CD14-positive monocyte (primary cell): Measurements from ENCODE around the gene PRKAB2. TPM values are rescaled to one million over a fixed set of nuclear protein-coding genes. Genes with fewer than 3 reads are reported as not detected.

ENCODE experiments used
- DNase-seq, 3 donors: peaks; one replicate each; pipeline ENCODE4 v3.0.0-alpha.2; 2011 to 2022
- H2AFZ ChIP-seq: 2 replicates; pipeline ENCODE4 v1.6.0; 2012; ENCODE audit warnings: mild to moderate bottlenecking, low read depth, low read length, inconsistent platforms; ENCODE audit not compliant: insufficient read depth, poor library complexity, severe bottlenecking
- H3K27ac ChIP-seq, 2 donors: 1 replicate in 1 of 2; 2 replicates in 1 of 2; pipeline ENCODE4 v1.5.1; 2012 to 2013; ENCODE audit warnings: low read length in 2 of 2, control low read depth in 1 of 2, inconsistent platforms in 1 of 2, low read depth in 1 of 2, mild to moderate bottlenecking in 1 of 2
- H3K27me3 ChIP-seq, 2 donors: one replicate each; pipeline versions ENCODE4 v1.6.0 to v1.6.1; 2011 to 2013; ENCODE audit warnings: low read length in 2 of 2; ENCODE audit not compliant: control insufficient read depth in 2 of 2, insufficient read depth in 2 of 2
- H3K36me3 ChIP-seq, 2 donors: replicated peaks in 1 of 2; 1 replicate in 1 of 2; 2 replicates in 1 of 2; pipeline versions ENCODE4 v1.5.1 to v1.6.1; 2012 to 2013; ENCODE audit warnings: low read length in 2 of 2, control low read depth in 1 of 2, inconsistent platforms in 1 of 2, mild to moderate bottlenecking in 1 of 2; ENCODE audit not compliant: insufficient read depth in 2 of 2, control insufficient read depth in 1 of 2
- H3K4me1 ChIP-seq, 2 donors: 1 replicate in 1 of 2; 2 replicates in 1 of 2; pipeline versions ENCODE4 v1.5.1 to v1.6.1; 2012 to 2013; ENCODE audit warnings: low read length in 2 of 2, control low read depth in 1 of 2, inconsistent platforms in 1 of 2, mild to moderate bottlenecking in 1 of 2, moderate library complexity in 1 of 2; ENCODE audit not compliant: insufficient read depth in 2 of 2, control insufficient read depth in 1 of 2
- H3K4me2 ChIP-seq: replicated peaks from 2 replicates; pipeline ENCODE3; 2012; ENCODE audit warnings: low read length, moderate library complexity, mild to moderate bottlenecking; ENCODE audit not compliant: poor library complexity, severe bottlenecking; ENCODE audit errors: extremely low read depth
- H3K4me3 ChIP-seq, 3 experiments: fragments of 200-600 bp in 1 of 3; sonication (generic) in 1 of 3; replicated peaks in 1 of 3; 1 replicate in 2 of 3; 2 replicates in 1 of 3; pipeline ENCODE4 v1.5.1; 2011 to 2013; ENCODE audit warnings: low read length in 3 of 3, mild to moderate bottlenecking in 3 of 3, control low read depth in 2 of 3, low read depth in 2 of 3, inconsistent platforms in 1 of 3, moderate library complexity in 1 of 3
- H3K79me2 ChIP-seq: 2 replicates; pipeline ENCODE4 v1.6.0; 2012; ENCODE audit warnings: mild to moderate bottlenecking, control low read depth, inconsistent platforms, low read length, moderate library complexity; ENCODE audit not compliant: insufficient read depth
- H3K9ac ChIP-seq: 2 replicates; pipeline ENCODE4 v1.6.0; 2017; ENCODE audit warnings: low read length, mild to moderate bottlenecking; ENCODE audit not compliant: insufficient read depth, poor library complexity, severe bottlenecking
- H3K9me3 ChIP-seq, 2 donors: replicated peaks in 1 of 2; 1 replicate in 1 of 2; 2 replicates in 1 of 2; pipeline versions ENCODE4 v1.5.1 to v1.6.1; 2012 to 2013; ENCODE audit warnings: low read length in 2 of 2, control low read depth in 1 of 2; ENCODE audit not compliant: control insufficient read depth in 1 of 2, insufficient read depth in 1 of 2
- H4K20me1 ChIP-seq: 2 replicates; pipeline ENCODE4 v1.6.0; 2012; ENCODE audit warnings: mild to moderate bottlenecking, low read length, control low read depth, moderate library complexity; ENCODE audit not compliant: insufficient read depth
- H3K27ac Mint-ChIP-seq, 7 donors: one replicate each; pipeline ENCODE4 v1.8.0; 2020; ENCODE audit warnings: mild to moderate bottlenecking in 7 of 7, mixed read lengths in 7 of 7, moderate library complexity in 6 of 7, inconsistent platforms in 2 of 7
- H3K27me3 Mint-ChIP-seq, 3 donors: one replicate each; pipeline ENCODE4 v1.8.0; 2021 to 2022; ENCODE audit warnings: low read depth in 3 of 3, mild to moderate bottlenecking in 3 of 3, mixed read lengths in 3 of 3, moderate library complexity in 3 of 3, inconsistent platforms in 1 of 3
- H3K36me3 Mint-ChIP-seq, 2 donors: one replicate each; pipeline ENCODE4 v1.8.0; 2020; ENCODE audit warnings: mixed read lengths in 2 of 2, inconsistent platforms in 1 of 2, mild to moderate bottlenecking in 1 of 2
- H3K4me1 Mint-ChIP-seq: one replicate; pipeline ENCODE4 v1.8.0; 2020; ENCODE audit warnings: mild to moderate bottlenecking, mixed read lengths
- H3K4me3 Mint-ChIP-seq, 2 donors: one replicate each; pipeline ENCODE4 v1.8.0; 2020; ENCODE audit warnings: mild to moderate bottlenecking in 2 of 2, mixed read lengths in 2 of 2, moderate library complexity in 1 of 2
- H3K9me3 Mint-ChIP-seq, 7 donors: one replicate each; pipeline ENCODE4 v1.8.0; 2020 to 2022; ENCODE audit warnings: mixed read lengths in 7 of 7, mild to moderate bottlenecking in 6 of 7, moderate library complexity in 6 of 7, inconsistent platforms in 2 of 7
- WGBS: methylation state at CpG from one replicate; pipeline ENCODE4 v1.1.5; 2013; ENCODE audit warnings: missing lambda C conversion rate; ENCODE audit not compliant: insufficient coverage; 5-methylcytosine and 5-hydroxymethylcytosine counted together
- intact Hi-C, 2 donors: fragments of 100-400 bp; cut with micrococcal nuclease; formaldehyde crosslinking; loops; one replicate each; pipeline versions ENCODE4 v1.15.0 to v1.15.1; 2023
- polyA plus RNA-seq, 3 donors: library from polyadenylated mRNA; depleted of rRNA in 1 of 3; unstranded in 2 of 3; stranded (reverse) in 1 of 3; fragments of 300-500 nt in 2 of 3; fragments of >200 nt in 1 of 3; fragmentation: Illumina TruSeq in 2 of 3; gene quantifications; 1 replicate in 2 of 3; 2 replicates in 1 of 3; pipeline ENCODE4 v1.2.3, GENCODE V29; 2012 to 2021
- TF ChIP-seq, protein P1 (sequence below): fragments of 200-600 bp; IDR thresholded peaks from one replicate; pipeline ENCODE4 v1.8.0; 2022; ENCODE audit warnings: antibody characterized with exemption, mild to moderate bottlenecking

The PRKAB2 gene
- polyA plus RNA-seq, 3 donors, result 1.1 to 14.0 (median 1.7) TPM

- H3K4me3 Mint-ChIP-seq, result no peak overlapping the region
- Histone ChIP-seq H3K4me2 (no peak overlapping the region), H3K27ac (no peak overlapping the region)
Observed at GRCh38 chr1:147202576-147202975, 30.3 kb upstream of the PRKAB2 start.

DNA sequence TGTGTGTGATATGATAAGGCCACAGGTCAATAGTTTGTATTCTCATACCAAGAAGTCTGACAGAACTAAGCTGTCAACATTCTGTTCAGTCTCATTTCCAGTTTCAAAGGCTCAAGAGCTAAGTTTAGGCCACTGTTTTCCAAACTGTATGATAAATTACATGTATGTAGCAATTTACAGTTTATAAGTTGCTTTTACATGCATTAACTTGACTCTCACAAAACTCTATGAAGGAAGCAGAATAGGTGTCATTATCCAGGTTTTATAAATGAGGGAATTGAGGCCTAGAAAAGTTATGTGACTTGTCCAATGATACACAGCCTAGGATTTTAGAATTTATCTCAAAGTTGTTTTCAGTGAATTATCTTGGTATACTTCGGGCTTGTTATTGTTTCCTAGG, 29.5 kb upstream of the PRKAB2 start:
- Mint-ChIP-seq H3K9me3 (peaks cover 0 to 5% (median 4%) of the 10 kb centered on the region in 7 donors), H3K27ac (no peak overlapping the region), H3K36me3 (peaks cover 20 to 21% of the 10 kb centered on the region in 2 donors), H3K27me3 (peaks cover 0 to 2% (median 0%) of the 10 kb centered on the region in 3 donors), H3K4me1 (peaks cover 17% of the 10 kb centered on the region), H3K4me3 (no peak overlapping the region)
- Histone ChIP-seq H3K4me1 (peaks cover 13 to 18% of the 10 kb centered on the region in 2 donors), H3K4me3 (no peak overlapping the region), H3K27ac (no peak overlapping the region), H2AFZ (no peak overlapping the region), H3K79me2 (no peaks in the 10 kb centered on the region), H4K20me1 (no peaks in the 10 kb centered on the region), H3K4me2 (no peak overlapping the region), H3K27me3 (no peaks in the 10 kb centered on the region), H3K9ac (no peak overlapping the region), H3K9me3 (no peaks in the 10 kb centered on the region), H3K36me3 (peaks cover 0 to 2% of the 10 kb centered on the region in 2 donors)
- intact Hi-C loops, result no loop called here
- TF ChIP-seq, protein P1, sequence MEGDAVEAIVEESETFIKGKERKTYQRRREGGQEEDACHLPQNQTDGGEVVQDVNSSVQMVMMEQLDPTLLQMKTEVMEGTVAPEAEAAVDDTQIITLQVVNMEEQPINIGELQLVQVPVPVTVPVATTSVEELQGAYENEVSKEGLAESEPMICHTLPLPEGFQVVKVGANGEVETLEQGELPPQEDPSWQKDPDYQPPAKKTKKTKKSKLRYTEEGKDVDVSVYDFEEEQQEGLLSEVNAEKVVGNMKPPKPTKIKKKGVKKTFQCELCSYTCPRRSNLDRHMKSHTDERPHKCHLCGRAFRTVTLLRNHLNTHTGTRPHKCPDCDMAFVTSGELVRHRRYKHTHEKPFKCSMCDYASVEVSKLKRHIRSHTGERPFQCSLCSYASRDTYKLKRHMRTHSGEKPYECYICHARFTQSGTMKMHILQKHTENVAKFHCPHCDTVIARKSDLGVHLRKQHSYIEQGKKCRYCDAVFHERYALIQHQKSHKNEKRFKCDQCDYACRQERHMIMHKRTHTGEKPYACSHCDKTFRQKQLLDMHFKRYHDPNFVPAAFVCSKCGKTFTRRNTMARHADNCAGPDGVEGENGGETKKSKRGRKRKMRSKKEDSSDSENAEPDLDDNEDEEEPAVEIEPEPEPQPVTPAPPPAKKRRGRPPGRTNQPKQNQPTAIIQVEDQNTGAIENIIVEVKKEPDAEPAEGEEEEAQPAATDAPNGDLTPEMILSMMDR, result no peak
- no peak for DNase-seq
- WGBS, result no CpG with 5 or more reads among the region's 1 CpG

More at GRCh38 chr1:147202576-147202975, 30.3 kb upstream of the PRKAB2 start:
- Mint-ChIP-seq H3K27ac (no peak overlapping the region), H3K36me3 (peaks cover 22 to 26% of the 10 kb centered on the region in 2 donors), H3K9me3 (peaks cover 0 to 3% (median 2%) of the 10 kb centered on the region in 7 donors), H3K27me3 (peaks cover 0 to 2% (median 0%) of the 10 kb centered on the region in 3 donors), H3K4me1 (peaks cover 17% of the 10 kb centered on the region)
- no CpG with 5 or more reads among the region's 2 CpGs for WGBS
- Histone ChIP-seq H2AFZ (no peak overlapping the region), H3K79me2 (no peaks in the 10 kb centered on the region), H3K9me3 (no peaks in the 10 kb centered on the region), H3K36me3 (peaks cover 4 to 7% of the 10 kb centered on the region in 2 donors), H3K9ac (no peak overlapping the region), H3K27me3 (no peaks in the 10 kb centered on the region), H3K4me1 (peaks cover 13 to 18% of the 10 kb centered on the region in 2 donors), H4K20me1 (no peaks in the 10 kb centered on the region), H3K4me3 (no peak overlapping the region)
- intact Hi-C loops, result no loop called here
- no peak for DNase-seq
- TF ChIP-seq, protein P1, result no peak
